Cardiac muscle cell (in vitro differentiated cells and primary cell): ENCODE results near the gene GHRL. TPM values are rescaled to one million over a fixed set of nuclear protein-coding genes. Genes with fewer than 3 reads are reported as not detected.

Experiments used
- DNase-seq, 2 donors: peaks; one replicate each; pipeline versions ENCODE4 v3.0.0 to v3.0.0-alpha.2; 2010 to 2017; ENCODE audit warnings: low read depth in 1 of 2, low spot score in 1 of 2
- H3K27ac ChIP-seq: fragments of 200-600 bp; sonication (generic); 2 replicates; pipeline ENCODE4 v1.5.1; 2016
- H3K27me3 ChIP-seq: fragments of 200-600 bp; sonication (generic); 2 replicates; pipeline ENCODE4 v1.6.0; 2016; ENCODE audit warnings: control low read depth
- H3K36me3 ChIP-seq: fragments of 200-600 bp; sonication (generic); 2 replicates; pipeline ENCODE4 v1.5.1; 2016; ENCODE audit warnings: control low read depth
- H3K4me1 ChIP-seq: fragments of 200-600 bp; sonication (generic); 2 replicates; pipeline ENCODE4 v1.8.1; 2017; ENCODE audit warnings: low read depth, mild to moderate bottlenecking, mixed run types
- H3K4me3 ChIP-seq: fragments of 200-600 bp; sonication (generic); 2 replicates; pipeline ENCODE4 v1.5.1; 2016; ENCODE audit warnings: mild to moderate bottlenecking
- H3K9me3 ChIP-seq: fragments of 200-600 bp; sonication (generic); 2 replicates; pipeline ENCODE4 v1.5.1; 2017; ENCODE audit warnings: low read depth, mild to moderate bottlenecking, control low read depth
- CTCF ChIP-seq: IDR thresholded peaks from 2 replicates; pipeline ENCODE4 v1.5.1; 2012; ENCODE audit warnings: low read depth, mild to moderate bottlenecking, low read length
- polyA plus RNA-seq: library from polyadenylated mRNA; unstranded; fragments of >200 nt; fragmentation: Nextera tagmentation; extraction: Ambion mirVana; gene quantifications from 2 replicates; pipeline ENCODE4 v1.2.1, GENCODE V29; 2016
- total RNA-seq: library from RNA; depleted of rRNA; stranded (reverse); fragments of >200 nt; gene quantifications from 2 replicates; pipeline ENCODE4 v1.2.3, GENCODE V29; 2016

The GHRL gene
- total and polyA plus RNA-seq, 2 experiments from 2014 or later, result 0.18 to 0.46 TPM

GRCh38 chr3:10280571-10280970 lies 12.2 kb downstream of the GHRL start:
- Histone ChIP-seq H3K4me1 (no peaks in the 10 kb centered on the region), H3K36me3 (peaks cover 12% of the 10 kb centered on the region), H3K27ac (no peak overlapping the region), H3K9me3 (no peaks in the 10 kb centered on the region), H3K4me3 (no peak overlapping the region), H3K27me3 (no peaks in the 10 kb centered on the region)
- TF ChIP-seq CTCF, result no peak
- no peak for DNase-seq

GRCh38 chr3:10280177-10280529 lies 12.6 kb downstream of the GHRL start:
- TF ChIP-seq CTCF, result peak; percentile 19
- no peaks in the 10 kb centered on the region for H3K9me3 ChIP-seq
- H3K27me3 ChIP-seq, result no peaks in the 10 kb centered on the region
- no peak overlapping the region for H3K27ac ChIP-seq
- H3K36me3 ChIP-seq, result peaks cover 12% of the 10 kb centered on the region
- no peaks in the 10 kb centered on the region for H3K4me1 ChIP-seq
- no peak for DNase-seq
- H3K4me3 ChIP-seq, result no peak overlapping the region

- no peak for TF ChIP-seq CTCF
- Histone ChIP-seq H3K27me3 (no peaks in the 10 kb centered on the region), H3K36me3 (peaks cover 12% of the 10 kb centered on the region), H3K27ac (no peak overlapping the region), H3K4me1 (peaks cover 2% of the 10 kb centered on the region), H3K4me3 (no peak overlapping the region), H3K9me3 (no peaks in the 10 kb centered on the region)
- no peak for DNase-seq
Measured at GRCh38 chr3:10279384-10280176, 13.2 kb downstream of the GHRL start.

GRCh38 chr3:10278501-10278900 lies 14.2 kb downstream of the GHRL start:
- DNase-seq, result no peak
- Histone ChIP-seq H3K27me3 (no peaks in the 10 kb centered on the region), H3K36me3 (peaks cover 11% of the 10 kb centered on the region), H3K9me3 (no peaks in the 10 kb centered on the region), H3K4me1 (peaks cover 8% of the 10 kb centered on the region), H3K27ac (no peak overlapping the region), H3K4me3 (no peak overlapping the region)
- TF ChIP-seq CTCF, result no peak

- H3K4me3 ChIP-seq, result no peak overlapping the region
- H3K27ac ChIP-seq, result no peak overlapping the region
- no peaks in the 10 kb centered on the region for H3K27me3 ChIP-seq
- TF ChIP-seq CTCF, result no peak
- no peak for DNase-seq
- H3K9me3 ChIP-seq, result no peaks in the 10 kb centered on the region
- H3K4me1 ChIP-seq, result peaks cover 8% of the 10 kb centered on the region
- H3K36me3 ChIP-seq, result peaks cover 3% of the 10 kb centered on the region
Measured at GRCh38 chr3:10277115-10277625, 15.6 kb downstream of the GHRL start.
